H1 (cell line): ENCODE data around the gene NEDD9. TPM values are rescaled to one million over a fixed set of nuclear protein-coding genes. Genes with fewer than 3 reads are reported as not detected.

Experiments
- CTCF ChIA-PET: fragments of 300-600 bp; sonication (Branson Sonifier 250); formaldehyde crosslinking; loops from one replicate; lab custom pipeline; 2021; ENCODE audit not compliant: partially characterized antibody; lab: Charles Lee
- POLR2A ChIA-PET: fragments of 300-600 bp; sonication (Branson Sonifier 250); formaldehyde crosslinking; loops from one replicate; lab custom pipeline; 2021; ENCODE audit warnings: inconsistent platforms; ENCODE audit not compliant: partially characterized antibody; lab: Charles Lee
- DNase-seq, 2 experiments: peaks; one replicate each; pipeline versions ENCODE4 v3.0.0 to v3.0.0-alpha.2; 2010 to 2022; ENCODE audit warnings: low spot score in 2 of 2, low read depth in 1 of 2, mixed read lengths in 1 of 2
- FAIRE-seq: peaks from 2 replicates; lab custom pipeline; 2011; peaks lifted over from hg19 to GRCh38; lab: Jason Lieb, UNC
- H2AFZ ChIP-seq: 2 replicates; pipeline ENCODE4 v1.8.1; 2012; ENCODE audit warnings: low read length, inconsistent platforms
- H2AK5ac ChIP-seq: 2 replicates; pipeline ENCODE4 v1.6.1; 2013; ENCODE audit warnings: low read depth, low read length
- H2BK120ac ChIP-seq: replicated peaks from 2 replicates; pipeline ENCODE3; 2013; ENCODE audit warnings: low read depth, low read length, inconsistent platforms
- H2BK12ac ChIP-seq: 2 replicates; pipeline ENCODE4 v1.6.1; 2013; ENCODE audit warnings: low read depth, low read length
- H2BK15ac ChIP-seq: 2 replicates; pipeline ENCODE4 v1.6.1; 2013; ENCODE audit warnings: low read length
- H2BK20ac ChIP-seq: 2 replicates; pipeline ENCODE4 v1.6.1; 2013; ENCODE audit warnings: low read length
- H2BK5ac ChIP-seq: 2 replicates; pipeline ENCODE4 v1.6.1; 2013; ENCODE audit warnings: low read depth, low read length
- H3K14ac ChIP-seq: 2 replicates; pipeline ENCODE4 v1.6.1; 2013; ENCODE audit warnings: inconsistent platforms; ENCODE audit not compliant: insufficient read length
- H3K18ac ChIP-seq: 2 replicates; pipeline ENCODE4 v1.6.1; 2013; ENCODE audit warnings: low read length; ENCODE audit errors: extremely low read depth
- H3K23ac ChIP-seq: 2 replicates; pipeline ENCODE4 v1.6.1; 2013; ENCODE audit warnings: inconsistent platforms; ENCODE audit not compliant: insufficient read length
- H3K23me2 ChIP-seq: 2 replicates; pipeline ENCODE4 v1.6.1; 2013; ENCODE audit warnings: low read depth, low read length
- H3K27ac ChIP-seq: 2 replicates; pipeline ENCODE4 v1.6.1; 2011; ENCODE audit warnings: low read depth, low read length, inconsistent platforms
- H3K27me3 ChIP-seq, 4 experiments: replicated peaks in 1 of 4; 1 replicate in 1 of 4; 2 replicates in 3 of 4; pipeline versions ENCODE4 v1.6.1 to v1.8.1; 2011 to 2013; ENCODE audit warnings: low read length in 3 of 4, mild to moderate bottlenecking in 3 of 4, inconsistent platforms in 2 of 4, mixed read lengths in 2 of 4, moderate library complexity in 1 of 4; ENCODE audit not compliant: control insufficient read depth in 3 of 4, insufficient read depth in 3 of 4; ENCODE audit errors: extremely low read depth in 1 of 4
- H3K36me3 ChIP-seq, 4 experiments: 2 replicates each; pipeline versions ENCODE4 v1.6.1 to v1.8.1; 2011 to 2013; ENCODE audit warnings: mild to moderate bottlenecking in 4 of 4, low read length in 3 of 4, moderate library complexity in 2 of 4, control low read depth in 1 of 4, inconsistent platforms in 1 of 4; ENCODE audit not compliant: insufficient read depth in 4 of 4, control insufficient read depth in 2 of 4
- H3K4ac ChIP-seq: replicated peaks from 2 replicates; pipeline ENCODE3; 2013; ENCODE audit warnings: low read length, low read depth, mixed read lengths, inconsistent platforms; ENCODE audit not compliant: insufficient read length
- H3K4me1 ChIP-seq, 4 experiments: replicated peaks in 1 of 4; 1 replicate in 1 of 4; 2 replicates in 3 of 4; pipeline versions ENCODE4 v1.6.1 to v1.8.1; 2011 to 2013; ENCODE audit warnings: low read length in 3 of 4, inconsistent platforms in 2 of 4, mixed read lengths in 1 of 4; ENCODE audit not compliant: insufficient read depth in 4 of 4, control insufficient read depth in 3 of 4
- H3K4me2 ChIP-seq, 2 experiments: 2 replicates each; pipeline versions ENCODE4 v1.6.1 to v1.8.1; 2011 to 2013; ENCODE audit warnings: low read depth in 2 of 2, low read length in 2 of 2, control low read depth in 1 of 2, inconsistent platforms in 1 of 2, mild to moderate bottlenecking in 1 of 2; ENCODE audit not compliant: insufficient read depth in 1 of 2
- H3K4me3 ChIP-seq, 4 experiments: fragments of 200-600, 300-600 bp in 1 of 4; sonication (generic), shearing (Covaris generic), sonication (Bioruptor Twin) in 1 of 4; 2 replicates each; pipeline versions ENCODE4 v1.5.1 to v1.8.1; 2011 to 2016; ENCODE audit warnings: low read length in 4 of 4, low read depth in 3 of 4, control low read depth in 2 of 4, inconsistent platforms in 2 of 4, mild to moderate bottlenecking in 2 of 4, mixed read lengths in 1 of 4, moderate library complexity in 1 of 4; ENCODE audit not compliant: insufficient read depth in 2 of 4; ENCODE audit errors: extremely low read depth in 1 of 4
- H3K56ac ChIP-seq: replicated peaks from 2 replicates; pipeline ENCODE3; 2013; ENCODE audit warnings: low read depth, mild to moderate bottlenecking, mixed read lengths, low read length, inconsistent platforms; ENCODE audit not compliant: insufficient read length
- H3K79me1 ChIP-seq: 2 replicates; pipeline ENCODE4 v1.6.1; 2013; ENCODE audit warnings: low read depth, low read length, control low read depth
- H3K79me2 ChIP-seq, 2 experiments: 2 replicates each; pipeline versions ENCODE4 v1.6.1 to v1.8.1; 2012 to 2013; ENCODE audit warnings: low read length in 2 of 2, mild to moderate bottlenecking in 2 of 2, inconsistent platforms in 1 of 2; ENCODE audit not compliant: insufficient read depth in 2 of 2, control insufficient read depth in 1 of 2
- H3K9ac ChIP-seq, 4 experiments: replicated peaks in 1 of 4; 1 replicate in 1 of 4; 2 replicates in 3 of 4; pipeline versions ENCODE4 v1.6.1 to v1.8.1; 2011 to 2013; ENCODE audit warnings: low read depth in 3 of 4, low read length in 3 of 4, control low read depth in 2 of 4, mild to moderate bottlenecking in 2 of 4, moderate library complexity in 2 of 4, inconsistent platforms in 1 of 4; ENCODE audit errors: extremely low read depth in 1 of 4
- H3K9me3 ChIP-seq, 2 experiments: 2 replicates each; pipeline versions ENCODE4 v1.6.1 to v1.8.1; 2012 to 2013; ENCODE audit warnings: mild to moderate bottlenecking in 2 of 2, moderate library complexity in 2 of 2, control low read depth in 1 of 2, inconsistent platforms in 1 of 2, low read depth in 1 of 2, low read length in 1 of 2, mixed read lengths in 1 of 2; ENCODE audit not compliant: insufficient read depth in 2 of 2
- H4K20me1 ChIP-seq, 2 experiments: replicated peaks in 1 of 2; 2 replicates each; pipeline versions ENCODE3 to v1.8.1; 2011 to 2013; ENCODE audit warnings: inconsistent platforms in 2 of 2, low read length in 2 of 2, mild to moderate bottlenecking in 1 of 2; ENCODE audit not compliant: insufficient read depth in 2 of 2, control insufficient read depth in 1 of 2
- H4K5ac ChIP-seq: 2 replicates; pipeline ENCODE4 v1.6.1; 2013; ENCODE audit warnings: low read length, low read depth, mixed read lengths, inconsistent platforms; ENCODE audit not compliant: insufficient read length
- H4K8ac ChIP-seq: 2 replicates; pipeline ENCODE4 v1.8.0; 2013; ENCODE audit warnings: mild to moderate bottlenecking, moderate library complexity, low read length, inconsistent platforms; ENCODE audit not compliant: insufficient read depth; ENCODE audit errors: extremely low read depth
- H4K91ac ChIP-seq: replicated peaks from 2 replicates; pipeline ENCODE3; 2013; ENCODE audit warnings: low read length, mixed read lengths, inconsistent platforms; ENCODE audit not compliant: insufficient read length
- ATF3 ChIP-seq: IDR thresholded peaks from 2 replicates; pipeline ENCODE4 v1.6.1; 2011; ENCODE audit warnings: low read depth, mild to moderate bottlenecking, low read length; ENCODE audit not compliant: insufficient read depth
- CBX5 ChIP-seq: fragments of 300-800, 300-1000 bp; sonication (generic); IDR thresholded peaks from 2 replicates; pipeline ENCODE4 v1.7.1; 2016; ENCODE audit warnings: antibody characterized with exemption, low read length, low read depth
- CTCF ChIP-seq, 3 experiments: IDR thresholded peaks; 1 replicate in 2 of 3; 2 replicates in 1 of 3; pipeline versions ENCODE4 v1.5.1 to v1.6.1; 2011; ENCODE audit warnings: low read length in 3 of 3, mild to moderate bottlenecking in 3 of 3, inconsistent platforms in 2 of 3, low read depth in 1 of 3, moderate library complexity in 1 of 3; ENCODE audit not compliant: insufficient read depth in 1 of 3; ENCODE audit errors: control extremely low read depth in 1 of 3
- JUND ChIP-seq: IDR thresholded peaks from 2 replicates; pipeline ENCODE4 v1.6.1; 2011; ENCODE audit warnings: mild to moderate bottlenecking, improper control_type of control experiment, low read length
- KDM5A ChIP-seq: fragments of 200-600 bp; IDR thresholded peaks from 2 replicates; pipeline ENCODE4 v1.7.1; 2012; ENCODE audit warnings: mild to moderate bottlenecking, low read length, inconsistent platforms, mixed read lengths
- MAFK ChIP-seq: IDR thresholded peaks from 2 replicates; pipeline ENCODE4 v1.6.1; 2012; ENCODE audit warnings: low read depth, mild to moderate bottlenecking, improper control_type of control experiment, low read length
- RFX5 ChIP-seq: IDR thresholded peaks from 2 replicates; pipeline ENCODE4 v1.6.1; 2011; ENCODE audit warnings: low read depth, low read length, improper control_type of control experiment, borderline replicate concordance
- TEAD4 ChIP-seq: IDR thresholded peaks from 2 replicates; pipeline ENCODE4 v1.6.1; 2012; ENCODE audit warnings: low read depth, low read length, inconsistent platforms, mixed read lengths
- ZNF274 ChIP-seq: IDR thresholded peaks from 2 replicates; pipeline ENCODE4 v1.7.0; 2012; ENCODE audit warnings: low read length, borderline replicate concordance; ENCODE audit errors: extremely low read depth
- WGBS, 2 experiments: shearing (Covaris generic) in 1 of 2; methylation state at CpG; one replicate each; pipeline versions ENCODE4 v1.1.6 to v1.1.7; 2013 to 2015; ENCODE audit warnings: low lambda C conversion rate in 2 of 2, mixed read lengths in 2 of 2, inconsistent platforms in 1 of 2, low coverage in 1 of 2, missing lambda C conversion rate in 1 of 2; ENCODE audit not compliant: insufficient replicate concordance in 2 of 2, insufficient coverage in 1 of 2, insufficient read length in 1 of 2; ENCODE audit errors: extremely low coverage in 1 of 2, missing lambda C conversion rate in 1 of 2; 5-methylcytosine and 5-hydroxymethylcytosine counted together
- polyA plus RNA-seq, 7 experiments: library from polyadenylated mRNA; depleted of rRNA in 3 of 7; stranded (reverse) in 5 of 7; unstranded in 2 of 7; fragments of >200 nt in 5 of 7; fragments of 200-250 nt in 2 of 7; gene quantifications; 1 replicate in 5 of 7; 2 replicates in 1 of 7; 4 replicates in 1 of 7; pipeline versions ENCODE4 v1.2.1 to v1.2.3, GENCODE V29; 2011 to 2013; ENCODE audit warnings: missing spikeins in 2 of 7, mixed read lengths in 2 of 7
- total RNA-seq: library from RNA; stranded (reverse); fragmentation: NEBNext Ultra II Directional; extraction: Animal tissue kit (Norgen Biotek cat#: 25700); gene quantifications from 2 replicates; pipeline ENCODE4 v1.2.1, GENCODE V29; 2021

NEDD9 gene
- total and polyA plus RNA-seq, 2 of the 8 experiments (the other 6 are each of a cell fraction or from before 2014, with no cell fraction given), result 3.6 to 12.0 TPM

GRCh38 chr6:11202513-11203305 lies 29.8 kb downstream of the NEDD9 start:
- no peaks in the 10 kb centered on the region for H3K23me2 ChIP-seq
- H3K27me3 ChIP-seq, result no peaks in the 10 kb centered on the region; a peak in 1 of 7 replicates
- H3K4me3 ChIP-seq, result no peak overlapping the region; a peak in 1 of 8 replicates
- CTCF ChIA-PET, result interaction anchor here (0.6 to 2.5 kb wide), 11 partner anchors 11 to 1183 kb away, joined by 3 to 10 read pairs (median 5); no protein-coding TSS in a partner anchor
- no peak overlapping the region for H2BK15ac ChIP-seq
- no peaks in the 10 kb centered on the region for H3K36me3 ChIP-seq
- H4K8ac ChIP-seq, result no peak overlapping the region
- H3K9ac ChIP-seq, result no peak overlapping the region
- no peaks in the 10 kb centered on the region for H4K20me1 ChIP-seq
- H3K14ac ChIP-seq, result no peak overlapping the region
- no peak overlapping the region for H3K27ac ChIP-seq
- H3K79me1 ChIP-seq, result no peaks in the 10 kb centered on the region
- H2BK20ac ChIP-seq, result no peak overlapping the region
- no peak overlapping the region; the same call in none of the 2 replicates for H3K18ac ChIP-seq
- H2BK5ac ChIP-seq, result no peak overlapping the region
- no peak overlapping the region for H3K56ac ChIP-seq
- no peak for FAIRE-seq
- H3K9me3 ChIP-seq, result no peaks in the 10 kb centered on the region
- no peak for DNase-seq
- POLR2A ChIA-PET, result no interaction called here
- H3K4me1 ChIP-seq, result peaks cover 5 to 18% (median 13%) of the 10 kb centered on the region in 4 experiments; a peak in 4 of 7 replicates
- H3K4ac ChIP-seq, result no peak overlapping the region
- no peak overlapping the region for H4K91ac ChIP-seq
- no peaks in the 10 kb centered on the region for H3K79me2 ChIP-seq
- no peak overlapping the region for H2AFZ ChIP-seq
- H2BK120ac ChIP-seq, result no peak overlapping the region
- no peak overlapping the region for H2BK12ac ChIP-seq
- H3K23ac ChIP-seq, result no peak overlapping the region
- peak overlapping the region; percentile 45 to 60; a peak in 3 of 4 replicates for H3K4me2 ChIP-seq
- no peak overlapping the region for H2AK5ac ChIP-seq
- no peak overlapping the region for H4K5ac ChIP-seq
- 26% methylated on average over 9 of the region's 9 CpGs; no CpG with 5 or more reads in 1 of the 2 experiments for WGBS, 2 experiments
- TF ChIP-seq CBX5 (no peak), TEAD4 (no peak), MAFK (no peak), RFX5 (no peak), ZNF274 (no peak), KDM5A (no peak), ATF3 (no peak), CTCF (IDR thresholded peaks at IDR 0.05; ENCODE audit: control extremely low read depth in 1 of 3, insufficient read depth in 1 of 3, low read depth in 1 of 3, low read length in 3 of 3) (no peak), JUND (no peak)
